Transverse colon (tissue), 4 donors: Measurements from ENCODE around the gene C22orf42.

Experiments used
- EP300 ChIP-seq: sonication (generic); formaldehyde crosslinking; IDR thresholded peaks from one replicate; pipeline ENCODE4 v1.6.1; 2017; ENCODE audit warnings: antibody characterized with exemption, low read depth
- POLR2A ChIP-seq: fragments of 450-650 bp; IDR thresholded peaks from one replicate; pipeline ENCODE4 v1.6.1; 2016; ENCODE audit warnings: antibody characterized with exemption, mild to moderate bottlenecking, moderate library complexity
- POLR2AphosphoS5 ChIP-seq, 3 donors: sonication (generic); formaldehyde crosslinking; IDR thresholded peaks; one replicate each; pipeline ENCODE4 v1.6.1; 2016; ENCODE audit warnings: antibody characterized with exemption in 3 of 3
- TF ChIP-seq, protein P1 (sequence below), 5 experiments: fragments of 200-600 bp in 3 of 5; fragments of 450-650 bp in 2 of 5; sonication (generic) in 3 of 5; IDR thresholded peaks; 1 replicate in 2 of 5; 2 replicates in 3 of 5; pipeline ENCODE4 v1.5.1; 2016 to 2017; ENCODE audit warnings: antibody characterized with exemption in 5 of 5, inconsistent platforms in 3 of 5, mild to moderate bottlenecking in 2 of 5, moderate library complexity in 1 of 5

GRCh38 chr22:32181043-32181442 is 21.9 kb upstream of the C22orf42 start:
- TF ChIP-seq POLR2AphosphoS5 (IDR thresholded peaks at IDR 0.05) (no peak), POLR2A (no peak), EP300 (no peak)
- TF ChIP-seq, protein P1, sequence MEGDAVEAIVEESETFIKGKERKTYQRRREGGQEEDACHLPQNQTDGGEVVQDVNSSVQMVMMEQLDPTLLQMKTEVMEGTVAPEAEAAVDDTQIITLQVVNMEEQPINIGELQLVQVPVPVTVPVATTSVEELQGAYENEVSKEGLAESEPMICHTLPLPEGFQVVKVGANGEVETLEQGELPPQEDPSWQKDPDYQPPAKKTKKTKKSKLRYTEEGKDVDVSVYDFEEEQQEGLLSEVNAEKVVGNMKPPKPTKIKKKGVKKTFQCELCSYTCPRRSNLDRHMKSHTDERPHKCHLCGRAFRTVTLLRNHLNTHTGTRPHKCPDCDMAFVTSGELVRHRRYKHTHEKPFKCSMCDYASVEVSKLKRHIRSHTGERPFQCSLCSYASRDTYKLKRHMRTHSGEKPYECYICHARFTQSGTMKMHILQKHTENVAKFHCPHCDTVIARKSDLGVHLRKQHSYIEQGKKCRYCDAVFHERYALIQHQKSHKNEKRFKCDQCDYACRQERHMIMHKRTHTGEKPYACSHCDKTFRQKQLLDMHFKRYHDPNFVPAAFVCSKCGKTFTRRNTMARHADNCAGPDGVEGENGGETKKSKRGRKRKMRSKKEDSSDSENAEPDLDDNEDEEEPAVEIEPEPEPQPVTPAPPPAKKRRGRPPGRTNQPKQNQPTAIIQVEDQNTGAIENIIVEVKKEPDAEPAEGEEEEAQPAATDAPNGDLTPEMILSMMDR (IDR thresholded peaks at IDR 0.05): no peak
